Kidney (tissue), 14 donors: ENCODE results near the gene PKNOX2. TPM values are rescaled to one million over a fixed set of nuclear protein-coding genes. Genes with fewer than 3 reads are reported as not detected.

Experiments used
- DNase-seq, 5 donors: peaks; one replicate each; pipeline ENCODE4 v3.0.0-alpha.2; 2013 to 2020
- FAIRE-seq: peaks from 2 replicates; lab custom pipeline; 2012; peaks lifted over from hg19 to GRCh38; lab: Jason Lieb, UNC
- H3K27ac ChIP-seq, 2 donors: one replicate each; pipeline ENCODE4 v1.7.0; 2013; ENCODE audit warnings: low read depth in 2 of 2, low read length in 2 of 2, inconsistent platforms in 1 of 2
- H3K27me3 ChIP-seq: one replicate; pipeline ENCODE4 v1.7.1; 2013; ENCODE audit warnings: low read length, inconsistent platforms; ENCODE audit not compliant: control insufficient read depth, insufficient read depth
- H3K36me3 ChIP-seq, 3 donors: one replicate each; pipeline versions ENCODE4 v1.7.0 to v1.7.1; 2013; ENCODE audit warnings: low read length in 3 of 3, control low read depth in 1 of 3, inconsistent platforms in 1 of 3; ENCODE audit not compliant: insufficient read depth in 3 of 3, control insufficient read depth in 2 of 3
- H3K4me1 ChIP-seq, 3 donors: one replicate each; pipeline versions ENCODE4 v1.7.0 to v1.7.1; 2013; ENCODE audit warnings: low read length in 3 of 3, inconsistent platforms in 1 of 3, low read depth in 1 of 3; ENCODE audit not compliant: control insufficient read depth in 2 of 3, insufficient read depth in 2 of 3
- H3K4me3 ChIP-seq, 3 donors: one replicate each; pipeline versions ENCODE4 v1.7.0 to v1.8.1; 2013; ENCODE audit warnings: low read length in 3 of 3, control low read depth in 1 of 3, inconsistent platforms in 1 of 3
- H3K9ac ChIP-seq, 3 donors: one replicate each; pipeline versions ENCODE4 v1.7.0 to v1.7.1; 2013; ENCODE audit warnings: low read length in 3 of 3, control low read depth in 1 of 3, inconsistent platforms in 1 of 3
- H3K9me3 ChIP-seq, 3 donors: one replicate each; pipeline versions ENCODE4 v1.7.0 to v1.7.1; 2013; ENCODE audit warnings: low read length in 3 of 3, control low read depth in 1 of 3, inconsistent platforms in 1 of 3; ENCODE audit not compliant: control insufficient read depth in 2 of 3, insufficient read depth in 1 of 3
- CTCF ChIP-seq: IDR thresholded peaks from 3 replicates; pipeline ENCODE4 v1.5.1; 2012; ENCODE audit warnings: mild to moderate bottlenecking, moderate library complexity, borderline replicate concordance; ENCODE audit not compliant: insufficient read depth; ENCODE audit errors: extremely low read depth
- intact Hi-C: fragments of 100-400 bp; cut with DNase I; formaldehyde crosslinking; loops from one replicate; pipeline ENCODE4 v1.11.1; 2022
- polyA plus RNA-seq: library from polyadenylated mRNA; stranded (reverse); fragments of 350-450 nt; fragmentation: Illumina TruSeq; extraction: RNeasy Lipid Tissue Mini Kit (QIAGEN cat#74804); gene quantifications from one replicate; pipeline ENCODE4 v1.2.3, GENCODE V29; 2014; ENCODE audit warnings: low read depth, low replicate concordance; ENCODE audit not compliant: insufficient read depth
- total RNA-seq: library from RNA; stranded (reverse); fragmentation: NEBNext Ultra II Directional; extraction: Animal tissue kit (Norgen Biotek cat#: 25700); gene quantifications from one replicate; pipeline ENCODE4 v1.2.1, GENCODE V29; 2021
- donor health status: control.
- donor health status: control.
- donor health status: control.
- donor health status: control.
- donor health status: control.
- donor health status: DM: yes; HTN: yes; CAD: no.
- donor health status: Normal renal cell carcinoma (clear cell type).

Gene PKNOX2
- total and polyA plus RNA-seq, 2 donors from 2014 or later: 1.5 to 6.0 TPM

GRCh38 chr11:125429807-125430678 lies 265.5 kb downstream of the PKNOX2 start:
- intact Hi-C loops: no loop called here
- Histone ChIP-seq H3K4me3 (no peak overlapping the region), H3K27ac (no peak overlapping the region), H3K27me3 (no peaks in the 10 kb centered on the region), H3K36me3 (no peaks in the 10 kb centered on the region), H3K9ac (no peak overlapping the region), H3K4me1 (no peaks in the 10 kb centered on the region), H3K9me3 (no peaks in the 10 kb centered on the region)
- no peak for DNase-seq
- no peak for FAIRE-seq
- TF ChIP-seq CTCF: no peak

GRCh38 chr11:125431009-125431408 lies 266.5 kb downstream of the PKNOX2 start:
- intact Hi-C loops: no loop called here
- no peak overlapping the region for H3K9ac ChIP-seq
- H3K27ac ChIP-seq: no peak overlapping the region
- H3K4me3 ChIP-seq: no peak overlapping the region
- FAIRE-seq: no peak
- H3K36me3 ChIP-seq: no peaks in the 10 kb centered on the region
- no peak for TF ChIP-seq CTCF
- no peaks in the 10 kb centered on the region for H3K9me3 ChIP-seq
- H3K4me1 ChIP-seq: no peaks in the 10 kb centered on the region
- no peak for DNase-seq
- no peaks in the 10 kb centered on the region for H3K27me3 ChIP-seq

- H3K4me3 ChIP-seq: no peak overlapping the region
- DNase-seq: no peak
- no peak overlapping the region for H3K27ac ChIP-seq
- H3K27me3 ChIP-seq: no peaks in the 10 kb centered on the region
- no peaks in the 10 kb centered on the region for H3K9me3 ChIP-seq
- FAIRE-seq: no peak
- no peaks in the 10 kb centered on the region for H3K36me3 ChIP-seq
- intact Hi-C loops: no loop called here
- no peak overlapping the region for H3K9ac ChIP-seq
- TF ChIP-seq CTCF: no peak
- no peaks in the 10 kb centered on the region for H3K4me1 ChIP-seq
Measured at GRCh38 chr11:125431481-125431880, 266.9 kb downstream of the PKNOX2 start.
